ENCODE measurements around the gene EP400.
"Not testable (repeated sequence)": the region's sequence is repeated elsewhere in the genome, so short reads cannot be mapped to it uniquely, and the experiment has no call there.

EP400 gene

GRCh38 chr12:131954460-131954859 lies 4.7 kb downstream of the EP400 start:
- not testable (repeated sequence) for DNase-seq

GRCh38 chr12:131959116-131959515 lies 9.4 kb downstream of the EP400 start:
- DNase-seq = no peak

GRCh38 chr12:131959641-131960589 lies 10.2 kb downstream of the EP400 start:
- no peak for DNase-seq

GRCh38 chr12:131960590-131961325 lies 11.0 kb downstream of the EP400 start:
- DNase-seq = not testable (repeated sequence)

GRCh38 chr12:131961328-131961727 lies 11.6 kb downstream of the EP400 start:
- DNase-seq = not testable (repeated sequence)

- no peak for DNase-seq
Measured at GRCh38 chr12:131962069-131962468, 12.3 kb downstream of the EP400 start.

GRCh38 chr12:131963381-131963780 lies 13.6 kb downstream of the EP400 start:
- no peak for DNase-seq

- no peak for DNase-seq
Measured at GRCh38 chr12:131965073-131965472, 15.3 kb downstream of the EP400 start.

GRCh38 chr12:131971226-131971625 lies 21.5 kb downstream of the EP400 start:
- DNase-seq = no peak

- no peak for DNase-seq
Measured at GRCh38 chr12:131975228-131975627, 25.5 kb downstream of the EP400 start.

- no peak for DNase-seq
Measured at GRCh38 chr12:131979606-131980005, 29.9 kb downstream of the EP400 start.

- DNase-seq = no peak
Measured at GRCh38 chr12:131980263-131980662, 30.5 kb downstream of the EP400 start.

- DNase-seq = no peak
Measured at GRCh38 chr12:131981388-131981787, 31.6 kb downstream of the EP400 start.

- DNase-seq = no peak
Measured at GRCh38 chr12:131982041-131982440, 32.3 kb downstream of the EP400 start.

GRCh38 chr12:131983026-131983425 lies 33.3 kb downstream of the EP400 start:
- no peak for DNase-seq

- no peak for DNase-seq
Measured at GRCh38 chr12:131983554-131983953, 33.8 kb downstream of the EP400 start.

- DNase-seq = no peak
Measured at GRCh38 chr12:131984334-131984733, 34.6 kb downstream of the EP400 start.

- DNase-seq = not testable (repeated sequence)
Measured at GRCh38 chr12:131985510-131985875, 35.8 kb downstream of the EP400 start.

GRCh38 chr12:131986361-131986760 lies 36.6 kb downstream of the EP400 start:
- no peak for DNase-seq

GRCh38 chr12:131986910-131987309 lies 37.2 kb downstream of the EP400 start:
- peak; percentile 16 for DNase-seq

GRCh38 chr12:131987552-131987951 lies 37.8 kb downstream of the EP400 start:
- no peak for DNase-seq

GRCh38 chr12:131988054-131988796 lies 38.5 kb downstream of the EP400 start:
- DNase-seq = no peak

GRCh38 chr12:131989021-131989420 lies 39.3 kb downstream of the EP400 start:
- DNase-seq = no peak
